HepG2 (cell line): ENCODE results near the gene ATG3. TPM values are rescaled to one million over a fixed set of nuclear protein-coding genes. Genes with fewer than 3 reads are reported as not detected.

ENCODE experiments used
- ARID4A ChIP-seq: sonication (generic); formaldehyde crosslinking; IDR thresholded peaks from 2 replicates; pipeline ENCODE4 v1.5.0; 2020; ENCODE audit warnings: mild to moderate bottlenecking, missing genetic modification reagents, borderline replicate concordance
- CREM ChIP-seq, 2 experiments: sonication (generic) in 1 of 2; formaldehyde crosslinking in 1 of 2; IDR thresholded peaks; 2 replicates each; pipeline versions ENCODE4 v1.4.0 to v1.6.1; 2016 to 2020; ENCODE audit warnings: antibody characterized with exemption in 1 of 2, mild to moderate bottlenecking in 1 of 2, missing genetic modification reagents in 1 of 2
- ELF1 ChIP-seq: sonication (generic); formaldehyde crosslinking; IDR thresholded peaks from 2 replicates; pipeline ENCODE4 v1.4.0; 2020; ENCODE audit warnings: missing genetic modification reagents
- KLF15 ChIP-seq: sonication (generic); formaldehyde crosslinking; IDR thresholded peaks from 2 replicates; pipeline ENCODE4 v1.8.1; 2023; ENCODE audit warnings: borderline replicate concordance, mild to moderate bottlenecking, inconsistent platforms, missing genetic modification reagents, mixed read lengths
- PLSCR1 ChIP-seq: sonication (generic); formaldehyde crosslinking; IDR thresholded peaks from 2 replicates; pipeline ENCODE4 v1.5.0; 2020; ENCODE audit warnings: missing genetic modification reagents, mild to moderate bottlenecking, borderline replicate concordance
- PRMT3 ChIP-seq: sonication (generic); formaldehyde crosslinking; IDR thresholded peaks from 2 replicates; pipeline ENCODE4 v1.8.1; 2022; ENCODE audit warnings: low read depth, mild to moderate bottlenecking, moderate library complexity, missing genetic modification reagents, borderline replicate concordance
- SP2 ChIP-seq: sonication (generic); formaldehyde crosslinking; IDR thresholded peaks from 2 replicates; pipeline ENCODE4 v1.5.1; 2020; ENCODE audit warnings: mild to moderate bottlenecking, missing genetic modification reagents
- SYNCRIP ChIP-seq: fragments of 200-400 bp; formaldehyde crosslinking; IDR thresholded peaks from 2 replicates; pipeline ENCODE4 v1.6.1; 2018; ENCODE audit warnings: mild to moderate bottlenecking, low read depth, low read length; ENCODE audit not compliant: insufficient read depth
- U2AF2 ChIP-seq: fragments of 200-400 bp; formaldehyde crosslinking; IDR thresholded peaks from 2 replicates; pipeline ENCODE4 v1.6.1; 2017; ENCODE audit warnings: low read depth, mild to moderate bottlenecking, low read length
- ZFYVE20 ChIP-seq: sonication (generic); formaldehyde crosslinking; IDR thresholded peaks from 2 replicates; pipeline ENCODE4 v1.8.0; 2023; ENCODE audit warnings: low read depth, mild to moderate bottlenecking, moderate library complexity, missing genetic modification reagents, borderline replicate concordance
- ZNF318 ChIP-seq: sonication (generic); formaldehyde crosslinking; IDR thresholded peaks from 2 replicates; pipeline ENCODE4 v1.4.0; 2020; ENCODE audit warnings: mild to moderate bottlenecking, missing genetic modification reagents
- ZNF562 ChIP-seq: sonication (generic); formaldehyde crosslinking; IDR thresholded peaks from 2 replicates; pipeline ENCODE4 v1.8.0; 2022; ENCODE audit warnings: missing genetic modification reagents, borderline replicate concordance
- ZNF749 ChIP-seq: sonication (generic); formaldehyde crosslinking; IDR thresholded peaks from 2 replicates; pipeline ENCODE4 v1.8.0; 2022; ENCODE audit warnings: mild to moderate bottlenecking, missing genetic modification reagents, moderate library complexity, borderline replicate concordance
- ZSCAN31 ChIP-seq: sonication (generic); formaldehyde crosslinking; IDR thresholded peaks from 2 replicates; pipeline ENCODE4 v1.5.0; 2020; ENCODE audit warnings: low read depth, mild to moderate bottlenecking, missing genetic modification reagents
- polyA plus RNA-seq, 8 experiments: library from polyadenylated mRNA; depleted of rRNA in 3 of 8; stranded (reverse) in 7 of 8; unstranded in 1 of 8; fragments of >200 nt; fragmentation: Illumina TruSeq in 4 of 8; extraction: Trizol in 4 of 8; gene quantifications; 2 replicates each; pipeline versions ENCODE4 v1.2.1 to v1.2.3, GENCODE V29; 2011 to 2016; ENCODE audit warnings: low read depth in 4 of 8, missing spikeins in 1 of 8, mixed read lengths in 1 of 8; ENCODE audit not compliant: insufficient read depth in 1 of 8
- total RNA-seq, 5 experiments: library from RNA; depleted of rRNA; stranded (reverse); fragments of >200 nt; fragmentation: Illumina TruSeq; extraction: Trizol; gene quantifications; 2 replicates each; pipeline ENCODE4 v1.2.3, GENCODE V29; 2016; ENCODE audit warnings: low read depth in 1 of 5

ATG3 gene
- total and polyA plus RNA-seq, 2 of the 13 experiments (the other 11 are each of a cell fraction or from before 2014, with no cell fraction given): 19.6 to 34.8 TPM

- TF ChIP-seq KLF15 (CRISPR knock-in tag) (no peak), ELF1 (CRISPR knock-in tag) (peak; percentile 95), ZNF318 (CRISPR knock-in tag) (no peak; the same call in 1 of the 2 replicates), ZSCAN31 (CRISPR knock-in tag) (peak; percentile 78; the same call in 1 of the 2 replicates), PLSCR1 (CRISPR knock-in tag) (no peak), U2AF2 (peak; percentile 83; the same call in 1 of the 2 replicates), SP2 (peak; percentile 61), ZFYVE20 (CRISPR knock-in tag) (no peak), ZNF562 (no peak), PRMT3 (CRISPR knock-in tag) (no peak), ARID4A (CRISPR knock-in tag) (peak; percentile 97), ZNF749 (peak; percentile 95), CREM (IDR thresholded peaks at IDR 0.05) (peak; percentile 77), CREM (CRISPR knock-in tag; IDR thresholded peaks at IDR 0.05) (no peak), SYNCRIP (no peak)
Measured at GRCh38 chr3:112561734-112562529, at the start of gene ATG3, which contains the start of gene SLC35A5 (continued).
